Measurements from ENCODE around the gene WDFY2. TPM values are rescaled to one million over a fixed set of nuclear protein-coding genes. Genes with fewer than 3 reads are reported as not detected.

WDFY2 gene
- total RNA-seq, 1 donor from 2014 or later, result 11.1 TPM

GRCh38 chr13:51799261-51799660, 215.0 kb downstream of the WDFY2 start:
- DNase-seq (ENCODE audit: low read depth), result no peak
- no peaks in the 10 kb centered on the region for H3K27me3 ChIP-seq (ENCODE audit: control insufficient read depth, insufficient read depth, low read length)
- no peak for TF ChIP-seq CTCF (IDR thresholded peaks at IDR 0.05; ENCODE audit: insufficient read depth, low read length, poor library complexity, severe bottlenecking)
- no peak overlapping the region for H3K4me3 ChIP-seq (ENCODE audit: low read depth, low read length)
- H3K36me3 ChIP-seq (ENCODE audit: control insufficient read depth, insufficient read depth, low read length), result no peaks in the 10 kb centered on the region

- H3K4me3 ChIP-seq (ENCODE audit: low read depth, low read length), result no peak overlapping the region
- H3K27me3 ChIP-seq (ENCODE audit: control insufficient read depth, insufficient read depth, low read length), result no peaks in the 10 kb centered on the region
- H3K36me3 ChIP-seq (ENCODE audit: control insufficient read depth, insufficient read depth, low read length), result no peaks in the 10 kb centered on the region
- TF ChIP-seq CTCF (IDR thresholded peaks at IDR 0.05; ENCODE audit: insufficient read depth, low read length, poor library complexity, severe bottlenecking), result no peak
- no peak for DNase-seq (ENCODE audit: low read depth)
Measured at GRCh38 chr13:51800486-51800885, 216.2 kb downstream of the WDFY2 start.

GRCh38 chr13:51801631-51802099, 217.4 kb downstream of the WDFY2 start:
- no peaks in the 10 kb centered on the region for H3K36me3 ChIP-seq (ENCODE audit: control insufficient read depth, insufficient read depth, low read length)
- DNase-seq (ENCODE audit: low read depth), result no peak
- no peak overlapping the region for H3K4me3 ChIP-seq (ENCODE audit: low read depth, low read length)
- TF ChIP-seq CTCF (IDR thresholded peaks at IDR 0.05; ENCODE audit: insufficient read depth, low read length, poor library complexity, severe bottlenecking), result no peak
- H3K27me3 ChIP-seq (ENCODE audit: control insufficient read depth, insufficient read depth, low read length), result no peaks in the 10 kb centered on the region

- no peak for DNase-seq (ENCODE audit: low read depth)
- Histone ChIP-seq H3K36me3 (ENCODE audit: control insufficient read depth, insufficient read depth, low read length) (no peaks in the 10 kb centered on the region), H3K27me3 (ENCODE audit: control insufficient read depth, insufficient read depth, low read length) (no peaks in the 10 kb centered on the region), H3K4me3 (ENCODE audit: low read depth, low read length) (peak overlapping the region; percentile 51)
- no peak for TF ChIP-seq CTCF (IDR thresholded peaks at IDR 0.05; ENCODE audit: insufficient read depth, low read length, poor library complexity, severe bottlenecking)
Measured at GRCh38 chr13:51802631-51803418, 218.6 kb downstream of the WDFY2 start.

- TF ChIP-seq CTCF (IDR thresholded peaks at IDR 0.05; ENCODE audit: insufficient read depth, low read length, poor library complexity, severe bottlenecking), result no peak
- Histone ChIP-seq H3K4me3 (ENCODE audit: low read depth, low read length) (peak within 1 kb of the TSS; percentile 51), H3K36me3 (ENCODE audit: control insufficient read depth, insufficient read depth, low read length) (no peaks in the 10 kb centered on the region), H3K27me3 (ENCODE audit: control insufficient read depth, insufficient read depth, low read length) (no peaks in the 10 kb centered on the region)
- DNase-seq (ENCODE audit: low read depth), result no peak
Measured at GRCh38 chr13:51803422-51804294, 219.4 kb downstream of the WDFY2 start, which contains the start of gene DHRS12. Gene DHRS12 (minus strand): TSS chr13:51804163. CDS start chr13:51799659, 4,504 bp downstream.
